ENCODE data around the gene MCM7. TPM values are rescaled to one million over a fixed set of nuclear protein-coding genes. Genes with fewer than 3 reads are reported as not detected.
A peak's percentile ranks its signal among the peaks of the same experiment; 100 is the strongest.

Gene MCM7
- total and polyA plus RNA-seq, 2 donors (not counting 1 experiment from before 2014, with no cell fraction given), result 24.4 to 34.3 TPM

- peaks cover 13% of the 10 kb centered on the region for H3K4me1 ChIP-seq (ENCODE audit: control insufficient read depth, extremely low read depth, insufficient read depth, low read length)
- no peaks in the 10 kb centered on the region for H3K27me3 ChIP-seq (ENCODE audit: control insufficient read depth, insufficient read depth, low read length)
- TF ChIP-seq EZH2 (IDR thresholded peaks at IDR 0.05; ENCODE audit: low read length, missing control alignments), result no peak
- TF ChIP-seq CTCF (conservative IDR thresholded peaks at IDR 0.05 in 1 of 2, IDR thresholded peaks at IDR 0.05 in 1 of 2; ENCODE audit: low read depth in 1 of 2, low read length in 2 of 2), result no peak
- DNase-seq (ENCODE audit: low read depth in 2 of 2), result no peak
- H2AFZ ChIP-seq (ENCODE audit: low read length), result no peak overlapping the region
- peak overlapping the region; percentile 53 for H3K27ac ChIP-seq (ENCODE audit: insufficient read depth, low read length)
- H3K36me3 ChIP-seq (ENCODE audit: control insufficient read depth, insufficient read depth, low read length), result peaks cover 63% of the 10 kb centered on the region
- no peak overlapping the region for H3K4me3 ChIP-seq (replicated peaks in 1 of 4; ENCODE audit: control extremely low read depth in 1 of 4, insufficient read depth in 1 of 4, low read depth in 3 of 4, low read length in 4 of 4)
- no peak overlapping the region for H3K4me2 ChIP-seq (ENCODE audit: extremely low read depth, insufficient read depth, low read length)
- H3K9me3 ChIP-seq (ENCODE audit: control insufficient read depth, insufficient read depth, low read depth, low read length), result no peaks in the 10 kb centered on the region
- H3K79me2 ChIP-seq (ENCODE audit: control insufficient read depth, insufficient read depth, low read length), result peaks cover 37% of the 10 kb centered on the region
- no peaks in the 10 kb centered on the region for H4K20me1 ChIP-seq (ENCODE audit: control insufficient read depth, extremely low read depth, insufficient read depth, low read length)
- no peak overlapping the region for H3K9ac ChIP-seq (ENCODE audit: insufficient read depth, low read length)
Observed at GRCh38 chr7:100093925-100094486, 7.2 kb downstream of the MCM7 start.

DNA sequence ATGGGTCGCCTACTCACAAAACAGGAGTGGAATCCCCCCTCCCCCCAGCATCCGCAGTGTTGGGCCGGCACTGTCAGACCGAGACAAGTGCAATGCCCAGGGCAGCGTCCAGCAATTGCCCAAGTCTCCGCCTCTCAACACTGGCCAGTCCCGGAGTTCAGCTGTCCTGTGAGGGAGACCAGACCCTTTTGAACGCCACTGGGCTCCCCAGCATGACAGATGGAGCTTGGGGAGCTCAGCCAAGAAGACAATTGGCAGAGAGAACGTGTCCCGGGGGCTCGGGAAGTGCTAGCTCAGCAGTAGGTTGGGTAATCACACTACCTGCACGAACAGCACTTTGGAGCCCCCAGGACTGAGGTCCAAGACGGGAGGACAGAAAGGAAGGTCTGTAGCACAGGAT, 7.7 kb downstream of the MCM7 start:
- Histone ChIP-seq H3K9me3 (ENCODE audit: control insufficient read depth, insufficient read depth, low read depth, low read length) (no peaks in the 10 kb centered on the region), H3K27me3 (ENCODE audit: control insufficient read depth, insufficient read depth, low read length) (no peaks in the 10 kb centered on the region), H3K27ac (ENCODE audit: insufficient read depth, low read length) (peak overlapping the region; percentile 53), H2AFZ (ENCODE audit: low read length) (no peak overlapping the region), H3K4me1 (ENCODE audit: control insufficient read depth, extremely low read depth, insufficient read depth, low read length) (peaks cover 15% of the 10 kb centered on the region), H3K9ac (ENCODE audit: insufficient read depth, low read length) (no peak overlapping the region), H4K20me1 (ENCODE audit: control insufficient read depth, extremely low read depth, insufficient read depth, low read length) (no peaks in the 10 kb centered on the region), H3K79me2 (ENCODE audit: control insufficient read depth, insufficient read depth, low read length) (peaks cover 36% of the 10 kb centered on the region), H3K36me3 (ENCODE audit: control insufficient read depth, insufficient read depth, low read length) (peaks cover 61% of the 10 kb centered on the region), H3K4me2 (ENCODE audit: extremely low read depth, insufficient read depth, low read length) (no peak overlapping the region), H3K4me3 (replicated peaks in 1 of 4; ENCODE audit: control extremely low read depth in 1 of 4, insufficient read depth in 1 of 4, low read depth in 3 of 4, low read length in 4 of 4) (no peak overlapping the region)
- no peak for DNase-seq (ENCODE audit: low read depth in 2 of 2)
- TF ChIP-seq CTCF (conservative IDR thresholded peaks at IDR 0.05 in 1 of 2, IDR thresholded peaks at IDR 0.05 in 1 of 2; ENCODE audit: low read depth in 1 of 2, low read length in 2 of 2) (no peak), EZH2 (IDR thresholded peaks at IDR 0.05; ENCODE audit: low read length, missing control alignments) (no peak)

DNA sequence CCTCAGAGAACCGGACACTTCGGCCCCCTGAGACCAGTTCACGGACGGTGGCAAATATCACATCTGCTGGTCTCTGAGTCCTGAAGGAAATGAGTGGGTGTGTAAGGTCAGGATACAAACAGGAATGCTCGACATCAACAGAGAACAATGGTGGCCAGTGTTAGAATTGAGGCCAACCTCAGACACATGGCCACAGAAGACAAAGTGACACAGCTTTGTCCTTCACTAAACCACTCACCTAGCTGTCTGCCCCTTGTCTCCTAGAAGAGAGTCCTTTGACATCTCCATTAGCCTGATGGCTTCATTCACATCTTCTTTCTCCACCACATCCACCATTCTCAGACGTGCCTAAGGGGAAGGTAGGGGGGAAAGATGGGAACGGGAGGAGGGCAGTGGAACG, 8.1 kb downstream of the MCM7 start:
- TF ChIP-seq CTCF (conservative IDR thresholded peaks at IDR 0.05 in 1 of 2, IDR thresholded peaks at IDR 0.05 in 1 of 2; ENCODE audit: low read depth in 1 of 2, low read length in 2 of 2) (no peak), EZH2 (IDR thresholded peaks at IDR 0.05; ENCODE audit: low read length, missing control alignments) (no peak)
- H3K9me3 ChIP-seq (ENCODE audit: control insufficient read depth, insufficient read depth, low read depth, low read length), result no peaks in the 10 kb centered on the region
- H3K4me2 ChIP-seq (ENCODE audit: extremely low read depth, insufficient read depth, low read length), result no peak overlapping the region
- no peak overlapping the region for H3K4me3 ChIP-seq (replicated peaks in 1 of 4; ENCODE audit: control extremely low read depth in 1 of 4, insufficient read depth in 1 of 4, low read depth in 3 of 4, low read length in 4 of 4)
- H4K20me1 ChIP-seq (ENCODE audit: control insufficient read depth, extremely low read depth, insufficient read depth, low read length), result no peaks in the 10 kb centered on the region
- peaks cover 18% of the 10 kb centered on the region for H3K4me1 ChIP-seq (ENCODE audit: control insufficient read depth, extremely low read depth, insufficient read depth, low read length)
- H3K9ac ChIP-seq (ENCODE audit: insufficient read depth, low read length), result no peak overlapping the region
- H3K36me3 ChIP-seq (ENCODE audit: control insufficient read depth, insufficient read depth, low read length), result peaks cover 57% of the 10 kb centered on the region
- peaks cover 34% of the 10 kb centered on the region for H3K79me2 ChIP-seq (ENCODE audit: control insufficient read depth, insufficient read depth, low read length)
- H2AFZ ChIP-seq (ENCODE audit: low read length), result no peak overlapping the region
- DNase-seq (ENCODE audit: low read depth in 2 of 2), result no peak
- H3K27ac ChIP-seq (ENCODE audit: insufficient read depth, low read length), result no peak overlapping the region
- H3K27me3 ChIP-seq (ENCODE audit: control insufficient read depth, insufficient read depth, low read length), result no peaks in the 10 kb centered on the region

Measured in fibroblast of lung (primary cell).